Upper lobe of left lung (tissue), 6 donors: Measurements from ENCODE around the gene RASSF1. TPM values are rescaled to one million over a fixed set of nuclear protein-coding genes. Genes with fewer than 3 reads are reported as not detected.

ENCODE experiments used
- ATAC-seq, 2 donors: fragments of 200-7000 bp; cut with Tn5 transposase; one replicate each; pipeline ENCODE4 v1.9.1; 2022; ENCODE audit warnings: mild to moderate bottlenecking in 2 of 2, moderate library complexity in 2 of 2; ENCODE audit not compliant: low FRiP score in 2 of 2
- DNase-seq, 2 donors: peaks; one replicate each; pipeline ENCODE4 v3.0.0-alpha.2; 2019 to 2020
- H3K27ac ChIP-seq, 4 donors: fragments of 200-600 bp; sonication (generic); one replicate each; pipeline ENCODE4 v1.5.1; 2016 to 2019
- H3K27me3 ChIP-seq, 4 donors: fragments of 200-600 bp; sonication (generic); one replicate each; pipeline ENCODE4 v1.5.1; 2017 to 2019
- H3K36me3 ChIP-seq, 4 donors: fragments of 200-600 bp; sonication (generic); one replicate each; pipeline ENCODE4 v1.5.1; 2016 to 2019
- H3K4me1 ChIP-seq, 4 donors: fragments of 200-600 bp; sonication (generic); one replicate each; pipeline ENCODE4 v1.5.1; 2018 to 2019
- H3K4me3 ChIP-seq, 4 donors: fragments of 200-600 bp; sonication (generic); one replicate each; pipeline ENCODE4 v1.5.1; 2017 to 2019; ENCODE audit warnings: mild to moderate bottlenecking in 2 of 4, moderate library complexity in 1 of 4
- H3K9me3 ChIP-seq, 4 donors: fragments of 200-600 bp; sonication (generic); one replicate each; pipeline ENCODE4 v1.5.1; 2018 to 2019
- CTCF ChIP-seq, 6 experiments: fragments of 450-650 bp in 4 of 6; fragments of 200-600 bp in 2 of 6; sonication (generic) in 2 of 6; IDR thresholded peaks; one replicate each; pipeline ENCODE4 v1.5.1; 2016 to 2019; ENCODE audit warnings: antibody characterized with exemption in 6 of 6
- EP300 ChIP-seq, 4 donors: sonication (generic); formaldehyde crosslinking; IDR thresholded peaks; one replicate each; pipeline ENCODE4 v1.5.1; 2017; ENCODE audit warnings: antibody characterized with exemption in 4 of 4, control low read depth in 2 of 4
- POLR2A ChIP-seq, 4 donors: fragments of 450-650 bp; IDR thresholded peaks; one replicate each; pipeline ENCODE4 v1.5.1; 2016 to 2017; ENCODE audit warnings: antibody characterized with exemption in 4 of 4, mild to moderate bottlenecking in 2 of 4
- POLR2AphosphoS5 ChIP-seq, 2 donors: sonication (generic); formaldehyde crosslinking; IDR thresholded peaks; one replicate each; pipeline ENCODE4 v1.5.1; 2017; ENCODE audit warnings: antibody characterized with exemption in 2 of 2
- WGBS, 2 donors: methylation state at CpG; one replicate each; pipeline ENCODE4 v1.1.5; 2017 to 2018; 5-methylcytosine and 5-hydroxymethylcytosine counted together
- total RNA-seq, 6 donors: library from RNA; depleted of rRNA in 4 of 6; stranded (reverse); fragments of >200 nt in 4 of 6; gene quantifications; one replicate each; pipeline versions ENCODE4 v1.1.0 to v1.2.1, GENCODE V29; 2016 to 2021
- donor health status: DM: no; HTN: no; CAD: no; lungs with moderate emphysema.
- donor health status: DM: no; HTN: yes; CAD: no; lungs with severe emphysema.

Gene RASSF1
- total RNA-seq, 6 donors from 2014 or later = 42.7 to 78.9 (median 47.7) TPM

DNA sequence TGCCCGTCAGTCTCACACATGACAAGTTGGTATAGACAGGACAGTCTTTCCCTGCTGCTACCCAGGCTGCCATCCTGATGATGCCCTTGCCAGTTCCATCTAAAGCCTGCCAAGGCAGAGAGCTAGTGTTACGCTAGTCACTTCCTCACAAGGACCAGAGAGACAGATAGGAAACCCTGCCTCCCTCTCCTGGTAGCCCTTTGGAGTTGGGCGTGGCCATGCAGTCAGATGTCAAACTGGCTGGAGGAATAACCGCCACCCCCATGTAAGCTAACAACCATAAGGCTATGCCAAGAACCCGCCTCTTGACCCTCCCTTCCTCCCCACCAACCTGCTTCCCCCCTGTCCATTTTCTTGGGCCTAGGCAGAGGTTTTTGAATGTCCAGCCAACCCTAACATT, 15.9 kb upstream of the RASSF1 start:
- no peaks in the 10 kb centered on the region for H3K9me3 ChIP-seq
- no peak for ATAC-seq
- TF ChIP-seq EP300 (IDR thresholded peaks at IDR 0.05) (no peak), POLR2A (IDR thresholded peaks at IDR 0.05) (no peak), POLR2AphosphoS5 (IDR thresholded peaks at IDR 0.05) (no peak), CTCF (IDR thresholded peaks at IDR 0.05) (no peak)
- no peaks in the 10 kb centered on the region for H3K27me3 ChIP-seq
- DNase-seq = peak in 1 of 2 donors; percentile 64
- WGBS, 2 donors = 38 to 42% methylated on average over 4 to 5 of the region's 5 CpGs
- H3K36me3 ChIP-seq = peaks cover 21 to 44% (median 30%) of the 10 kb centered on the region in 4 donors
- H3K4me3 ChIP-seq = peak overlapping the region in 3 of 4 donors; percentile 8 to 70 (median 13)
- peak overlapping the region in 3 of 4 donors; percentile 22 to 90 (median 32) for H3K27ac ChIP-seq
- H3K4me1 ChIP-seq = peaks cover 40 to 67% (median 42%) of the 10 kb centered on the region in 4 donors

GRCh38 chr3:50355829-50356552, 15.4 kb upstream of the RASSF1 start:
- DNase-seq (no peak), ATAC-seq (no peak)
- peak overlapping the region in 2 of 4 donors; percentile 8 to 70 for H3K4me3 ChIP-seq
- no peaks in the 10 kb centered on the region for H3K27me3 ChIP-seq
- H3K4me1 ChIP-seq = peaks cover 46 to 72% (median 48%) of the 10 kb centered on the region in 4 donors
- peak overlapping the region in 3 of 4 donors; percentile 22 to 90 (median 32) for H3K27ac ChIP-seq
- 68 to 77% methylated on average over 4 to 5 of the region's 5 CpGs for WGBS, 2 donors
- H3K36me3 ChIP-seq = peaks cover 21 to 44% (median 30%) of the 10 kb centered on the region in 4 donors
- no peak for TF ChIP-seq CTCF (IDR thresholded peaks at IDR 0.05)
- TF ChIP-seq POLR2A (IDR thresholded peaks at IDR 0.05) = no peak
- TF ChIP-seq EP300 (IDR thresholded peaks at IDR 0.05) = no peak
- no peak for TF ChIP-seq POLR2AphosphoS5 (IDR thresholded peaks at IDR 0.05)
- no peaks in the 10 kb centered on the region for H3K9me3 ChIP-seq

GRCh38 chr3:50354850-50355249, 14.2 kb upstream of the RASSF1 start:
- DNase-seq = no peak
- TF ChIP-seq POLR2AphosphoS5 (IDR thresholded peaks at IDR 0.05) = no peak
- no peak for TF ChIP-seq CTCF (IDR thresholded peaks at IDR 0.05)
- TF ChIP-seq POLR2A (IDR thresholded peaks at IDR 0.05) = no peak
- no peak for TF ChIP-seq EP300 (IDR thresholded peaks at IDR 0.05)
- WGBS, 2 donors = 96 to 100% methylated on average over 1 to 7 of the region's 7 CpGs
- peaks cover 21 to 44% (median 30%) of the 10 kb centered on the region in 4 donors for H3K36me3 ChIP-seq
- H3K4me1 ChIP-seq = peaks cover 50 to 78% (median 52%) of the 10 kb centered on the region in 4 donors
- no peak overlapping the region for H3K4me3 ChIP-seq
- no peak overlapping the region for H3K27ac ChIP-seq
- ATAC-seq = no peak
- H3K27me3 ChIP-seq = no peaks in the 10 kb centered on the region
- H3K9me3 ChIP-seq = no peaks in the 10 kb centered on the region

DNA sequence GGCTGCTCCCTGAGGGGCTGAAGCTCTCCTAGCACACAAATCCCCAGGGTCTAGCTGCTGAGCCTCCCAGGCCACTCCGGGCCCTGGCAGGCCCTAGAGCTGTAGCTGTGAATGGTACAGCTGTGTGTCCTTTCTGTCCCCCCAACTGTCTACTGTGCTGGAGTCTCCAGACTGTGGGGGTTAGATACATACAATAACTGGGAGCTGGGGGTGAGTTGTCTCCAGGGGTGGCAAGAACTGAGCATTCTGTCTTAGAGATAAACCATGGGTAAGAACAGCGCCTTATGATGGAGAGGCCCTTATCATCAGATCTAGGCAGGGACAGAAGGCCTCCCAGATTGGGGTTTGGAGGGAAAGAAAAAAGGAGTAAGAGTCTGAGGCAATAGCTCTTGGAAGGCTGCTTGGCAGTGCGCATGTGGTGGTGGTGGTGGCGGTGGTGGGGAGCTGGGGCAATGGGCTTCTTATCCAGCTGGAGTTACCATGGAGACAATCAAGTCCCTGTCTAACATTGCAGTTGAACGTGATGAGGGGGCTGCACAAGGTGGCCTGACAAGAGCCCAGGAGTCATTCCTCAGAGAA, 13.6 kb upstream of the RASSF1 start:
- H3K9me3 ChIP-seq = no peaks in the 10 kb centered on the region
- peaks cover 21 to 44% (median 30%) of the 10 kb centered on the region in 4 donors for H3K36me3 ChIP-seq
- ATAC-seq (no peak), DNase-seq (no peak)
- 88 to 89% methylated on average over 5 of the region's 5 CpGs for WGBS, 2 donors
- H3K27me3 ChIP-seq = no peaks in the 10 kb centered on the region
- peaks cover 53 to 80% (median 58%) of the 10 kb centered on the region in 4 donors for H3K4me1 ChIP-seq
- TF ChIP-seq POLR2AphosphoS5 (IDR thresholded peaks at IDR 0.05) = no peak
- TF ChIP-seq POLR2A (IDR thresholded peaks at IDR 0.05) = no peak
- no peak for TF ChIP-seq CTCF (IDR thresholded peaks at IDR 0.05)
- TF ChIP-seq EP300 (IDR thresholded peaks at IDR 0.05) = no peak
- no peak overlapping the region for H3K4me3 ChIP-seq
- H3K27ac ChIP-seq = no peak overlapping the region
